Measurements from ENCODE around the gene TEAD4. TPM values are rescaled to one million over a fixed set of nuclear protein-coding genes. Genes with fewer than 3 reads are reported as not detected.

The TEAD4 gene
- total RNA-seq, 1 donor from 2014 or later = 8.8 TPM

DNA sequence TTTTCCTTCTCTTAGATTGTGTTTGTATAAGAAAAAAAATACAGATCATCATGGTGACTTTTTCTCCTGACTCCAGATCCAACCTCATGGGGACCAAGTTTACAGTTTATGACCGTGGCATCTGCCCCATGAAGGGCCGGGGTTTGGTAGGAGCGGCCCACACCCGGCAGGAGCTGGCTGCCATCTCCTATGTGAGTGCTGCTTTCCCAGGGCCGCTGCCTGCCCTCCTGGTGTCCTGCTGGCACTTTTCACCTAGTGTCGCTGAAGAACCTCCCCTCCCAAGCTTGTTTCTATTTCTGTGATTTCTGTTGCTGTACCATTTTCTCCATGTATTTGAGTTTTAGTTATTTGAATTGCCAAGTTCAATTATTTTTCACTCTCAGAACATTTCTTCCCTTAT, 24.8 kb upstream of the TEAD4 start:
- H3K9ac ChIP-seq = no peak overlapping the region

DNA sequence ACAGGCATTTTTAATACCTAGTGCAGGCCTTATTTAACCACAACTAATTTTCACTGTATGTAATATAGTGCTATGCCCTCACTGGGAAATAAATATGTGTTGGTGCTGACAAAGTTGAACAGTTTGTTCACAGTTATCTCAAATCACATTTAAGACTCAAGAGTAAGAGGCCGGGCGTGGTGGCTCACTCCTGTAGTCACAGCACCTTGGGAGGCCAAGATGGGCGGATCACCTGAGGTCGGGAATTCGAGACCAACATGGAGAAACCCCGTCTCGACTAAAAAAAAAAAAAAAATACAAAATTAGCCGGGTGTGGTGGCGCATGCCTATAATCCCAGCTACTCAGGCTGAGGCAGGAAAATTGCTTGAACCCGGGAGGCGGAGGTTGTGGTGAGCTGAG, 22.9 kb upstream of the TEAD4 start:
- no peak overlapping the region for H2AFZ ChIP-seq (replicated peaks)
- no peaks in the 10 kb centered on the region for H3K9me3 ChIP-seq (ENCODE audit: low read depth)
- no peaks in the 10 kb centered on the region for H3K79me2 ChIP-seq (ENCODE audit: low read depth)
- no peak overlapping the region for H3K4me3 ChIP-seq
- no peak for DNase-seq (ENCODE audit: low spot score)
- peaks cover 2% of the 10 kb centered on the region for H3K27me3 Mint-ChIP-seq (ENCODE audit: insufficient read depth, low read depth)
- no peaks in the 10 kb centered on the region for H3K27me3 ChIP-seq
- no peak overlapping the region for H3K27ac Mint-ChIP-seq
- no peaks in the 10 kb centered on the region for H3K4me1 Mint-ChIP-seq
- no peak overlapping the region for H3K9ac ChIP-seq
- H3K9me3 Mint-ChIP-seq = no peaks in the 10 kb centered on the region
- H3K36me3 ChIP-seq = no peaks in the 10 kb centered on the region
- H3K27ac ChIP-seq = no peak overlapping the region
- H3K36me3 Mint-ChIP-seq = peaks cover 20% of the 10 kb centered on the region
- no peaks in the 10 kb centered on the region for H3F3A ChIP-seq (ENCODE audit: low read depth)
- no peak overlapping the region for H3K4me2 ChIP-seq
- H4K20me1 ChIP-seq (ENCODE audit: low read depth) = no peaks in the 10 kb centered on the region
- TF ChIP-seq CTCF (IDR thresholded peaks at IDR 0.05) (no peak), EZH2 (IDR thresholded peaks at IDR 0.05) (no peak), EZH2phosphoT487 (IDR thresholded peaks at IDR 0.05) (no peak)
- H3K4me1 ChIP-seq = no peaks in the 10 kb centered on the region
- H3K4me3 Mint-ChIP-seq = no peak overlapping the region

More for the DNA sequence above, 24.8 kb upstream of the TEAD4 start:
- no peaks in the 10 kb centered on the region for H3K4me1 Mint-ChIP-seq
- TF ChIP-seq CTCF (IDR thresholded peaks at IDR 0.05) (no peak), EZH2 (IDR thresholded peaks at IDR 0.05) (no peak), EZH2phosphoT487 (IDR thresholded peaks at IDR 0.05) (no peak)
- H3K4me1 ChIP-seq = no peaks in the 10 kb centered on the region
- H3K4me2 ChIP-seq = no peak overlapping the region
- H4K20me1 ChIP-seq (ENCODE audit: low read depth) = no peaks in the 10 kb centered on the region
- no peak overlapping the region for H3K4me3 Mint-ChIP-seq
- no peak overlapping the region for H3K4me3 ChIP-seq
- H3K27me3 Mint-ChIP-seq (ENCODE audit: insufficient read depth, low read depth) = peaks cover 2% of the 10 kb centered on the region
- H3K27ac Mint-ChIP-seq = no peak overlapping the region
- H3K9me3 Mint-ChIP-seq = no peaks in the 10 kb centered on the region
- H3K9me3 ChIP-seq (ENCODE audit: low read depth) = no peaks in the 10 kb centered on the region
- no peak for DNase-seq (ENCODE audit: low spot score)
- H2AFZ ChIP-seq (replicated peaks) = no peak overlapping the region
- no peaks in the 10 kb centered on the region for H3F3A ChIP-seq (ENCODE audit: low read depth)
- H3K27me3 ChIP-seq = no peaks in the 10 kb centered on the region
- peaks cover 26% of the 10 kb centered on the region for H3K36me3 Mint-ChIP-seq
- no peak overlapping the region for H3K27ac ChIP-seq
- no peaks in the 10 kb centered on the region for H3K79me2 ChIP-seq (ENCODE audit: low read depth)
- H3K36me3 ChIP-seq = peaks cover 3% of the 10 kb centered on the region

DNA sequence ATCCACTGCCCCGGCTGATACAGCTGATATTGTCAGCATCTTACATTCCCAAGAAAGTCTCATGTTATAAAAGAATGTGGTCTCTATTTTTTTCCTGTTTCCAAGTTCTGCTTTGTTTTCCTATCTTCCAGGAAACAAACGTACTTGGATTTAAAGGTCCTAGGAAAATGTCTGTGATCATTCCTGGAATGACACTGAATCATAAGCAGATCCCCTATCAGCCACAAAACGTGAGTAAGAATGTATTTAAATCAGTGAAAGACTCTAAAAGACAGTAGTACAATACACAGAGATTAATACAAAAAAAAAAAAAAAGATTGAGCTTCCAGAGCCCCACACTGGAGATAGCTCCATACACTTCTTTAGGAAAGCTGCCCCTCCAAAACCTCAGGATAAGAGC, 21.7 kb upstream of the TEAD4 start:
- Mint-ChIP-seq H3K4me3 (no peak overlapping the region), H3K27ac (no peak overlapping the region), H3K36me3 (peaks cover 17% of the 10 kb centered on the region), H3K4me1 (no peaks in the 10 kb centered on the region), H3K9me3 (no peaks in the 10 kb centered on the region), H3K27me3 (ENCODE audit: insufficient read depth, low read depth) (peaks cover 4% of the 10 kb centered on the region)
- H3K4me1 ChIP-seq = no peaks in the 10 kb centered on the region
- no peaks in the 10 kb centered on the region for H3F3A ChIP-seq (ENCODE audit: low read depth)
- DNase-seq (ENCODE audit: low spot score) = no peak
- no peaks in the 10 kb centered on the region for H3K27me3 ChIP-seq
- no peak overlapping the region for H3K27ac ChIP-seq
- TF ChIP-seq EZH2phosphoT487 (IDR thresholded peaks at IDR 0.05) (no peak), EZH2 (IDR thresholded peaks at IDR 0.05) (no peak), CTCF (IDR thresholded peaks at IDR 0.05) (no peak)
- no peak overlapping the region for H3K4me2 ChIP-seq
- no peaks in the 10 kb centered on the region for H4K20me1 ChIP-seq (ENCODE audit: low read depth)
- H3K79me2 ChIP-seq (ENCODE audit: low read depth) = no peaks in the 10 kb centered on the region
- H2AFZ ChIP-seq (replicated peaks) = no peak overlapping the region
- H3K9me3 ChIP-seq (ENCODE audit: low read depth) = no peaks in the 10 kb centered on the region
- H3K36me3 ChIP-seq = no peaks in the 10 kb centered on the region
- H3K4me3 ChIP-seq = no peak overlapping the region
- no peak overlapping the region for H3K9ac ChIP-seq

Measured in neural progenitor cell (in vitro differentiated cells).